HepG2 (cell line): ENCODE measurements around the gene AFDN. TPM values are rescaled to one million over a fixed set of nuclear protein-coding genes. Genes with fewer than 3 reads are reported as not detected.

Experiments used
- ATAC-seq: fragments of 200-7000 bp; cut with Tn5 transposase; 3 replicates; pipeline ENCODE4 v1.9.1; 2020; ENCODE audit warnings: mild to moderate bottlenecking, moderate library complexity
- BruUV-seq: library from RNA; stranded (reverse); fragments of 400-500 nt; replicated peaks from 2 replicates; lab custom pipeline; 2021; lab: Mats Ljungman, UMichigan
- CTCF ChIA-PET: fragments of 300-600 bp; formaldehyde crosslinking; extraction: SDS; loops from one replicate; lab custom pipeline; 2021; ENCODE audit warnings: low total read pairs, inconsistent platforms, low intra/inter-chr PET ratio; lab: Yijun Ruan, JAX
- POLR2A ChIA-PET: fragments of 350-600 bp; sonication (Branson Sonifier 250); formaldehyde crosslinking; loops from one replicate; lab custom pipeline; 2020; ENCODE audit warnings: antibody characterized with exemption, inconsistent platforms; lab: Yijun Ruan, JAX
- DNase-seq: peaks from one replicate; pipeline ENCODE4 v3.0.0-alpha.2; 2015; ENCODE audit warnings: low spot score
- FAIRE-seq: peaks from 3 replicates; lab custom pipeline; 2011; peaks lifted over from hg19 to GRCh38; lab: Jason Lieb, UNC
- H2AFZ ChIP-seq: one replicate; pipeline ENCODE4 v1.6.1; 2011; ENCODE audit warnings: low read length, inconsistent platforms
- H3K27ac ChIP-seq: fragments of 300-600 bp; 3 replicates; pipeline ENCODE4 v1.8.0; 2011; ENCODE audit warnings: mixed run types, mild to moderate bottlenecking, mixed read lengths, low read length, inconsistent platforms; ENCODE audit not compliant: insufficient read depth; ENCODE audit errors: extremely low read length
- H3K27me3 ChIP-seq, 2 experiments: fragments of 200-600 bp in 1 of 2; 2 replicates in 1 of 2; 3 replicates in 1 of 2; pipeline versions ENCODE4 v1.6.0 to v1.8.0; 2011; ENCODE audit warnings: low read length in 2 of 2, mild to moderate bottlenecking in 2 of 2, moderate library complexity in 2 of 2, inconsistent platforms in 1 of 2; ENCODE audit not compliant: insufficient read depth in 2 of 2, control insufficient read depth in 1 of 2
- H3K36me3 ChIP-seq, 2 experiments: fragments of 200-600 bp in 1 of 2; replicated peaks in 1 of 2; 2 replicates in 1 of 2; 3 replicates in 1 of 2; pipeline versions ENCODE4 v1.5.1 to v1.8.0; 2011; ENCODE audit warnings: low read length in 2 of 2, inconsistent platforms in 1 of 2; ENCODE audit not compliant: insufficient read depth in 2 of 2, control insufficient read depth in 1 of 2
- H3K4me1 ChIP-seq: 2 replicates; pipeline ENCODE4 v1.5.1; 2012; ENCODE audit warnings: low read length, inconsistent platforms; ENCODE audit not compliant: insufficient read depth
- H3K4me2 ChIP-seq: 2 replicates; pipeline ENCODE4 v1.6.0; 2011; ENCODE audit warnings: low read depth, low read length, inconsistent platforms
- H3K4me3 ChIP-seq, 3 experiments: fragments of 200-600 bp in 1 of 3; sonication (generic), shearing (Covaris generic) in 1 of 3; replicated peaks in 1 of 3; 2 replicates each; pipeline ENCODE4 v1.5.1; 2011 to 2016; ENCODE audit warnings: low read length in 3 of 3, inconsistent platforms in 2 of 3, low read depth in 2 of 3, mild to moderate bottlenecking in 2 of 3, control low read depth in 1 of 3, mixed read lengths in 1 of 3; ENCODE audit not compliant: insufficient read depth in 1 of 3
- H3K79me2 ChIP-seq: one replicate; pipeline ENCODE4 v1.6.1; 2011; ENCODE audit warnings: low read length, inconsistent platforms; ENCODE audit not compliant: insufficient read depth
- H3K9ac ChIP-seq: 2 replicates; pipeline ENCODE4 v1.6.0; 2011; ENCODE audit warnings: mild to moderate bottlenecking, low read depth, low read length, inconsistent platforms; ENCODE audit not compliant: insufficient read depth
- H3K9me3 ChIP-seq: 2 replicates; pipeline ENCODE4 v1.5.1; 2012; ENCODE audit warnings: mild to moderate bottlenecking, low read length
- H4K20me1 ChIP-seq: 2 replicates; pipeline ENCODE4 v1.6.0; 2011; ENCODE audit warnings: inconsistent platforms, mild to moderate bottlenecking, low read length, moderate library complexity; ENCODE audit not compliant: insufficient read depth
- MZF1 ChIP-seq: sonication (generic); formaldehyde crosslinking; IDR thresholded peaks from 2 replicates; pipeline ENCODE4 v1.8.1; 2023; ENCODE audit warnings: mild to moderate bottlenecking, missing genetic modification reagents, borderline replicate concordance
- SPEN ChIP-seq: sonication (generic); formaldehyde crosslinking; IDR thresholded peaks from 2 replicates; pipeline ENCODE4 v1.5.1; 2020; ENCODE audit warnings: low read depth, mild to moderate bottlenecking, missing genetic modification reagents
- TOE1 ChIP-seq: sonication (generic); formaldehyde crosslinking; IDR thresholded peaks from 2 replicates; pipeline ENCODE4 v1.4.0; 2020; ENCODE audit warnings: mild to moderate bottlenecking, missing genetic modification reagents
- ZFAT ChIP-seq: sonication (generic); formaldehyde crosslinking; conservative IDR thresholded peaks from 2 replicates; pipeline ENCODE4 v1.8.1; 2023; ENCODE audit warnings: missing genetic modification reagents, inconsistent platforms
- ZNF792 ChIP-seq: IDR thresholded peaks from 2 replicates; pipeline ENCODE4 v1.6.1; 2016
- WGBS: methylation state at CpG from one replicate; pipeline ENCODE4 v1.1.6; 2017; ENCODE audit warnings: low lambda C conversion rate; 5-methylcytosine and 5-hydroxymethylcytosine counted together
- in situ Hi-C: cut with HindIII; loops from 2 replicates; pipeline ENCODE4 v1.10.0; 2017; ENCODE audit warnings: low pct_unique_long_range_greater_than_20kb; ENCODE audit not compliant: extremely low pct_ligation_motif_present
- intact Hi-C: fragments of 100-400 bp; cut with micrococcal nuclease; formaldehyde crosslinking; loops from one replicate; pipeline ENCODE4 v1.10.0; 2022; ENCODE audit not compliant: unreplicated experiment
- polyA plus RNA-seq, 8 experiments: library from polyadenylated mRNA; depleted of rRNA in 3 of 8; stranded (reverse) in 7 of 8; unstranded in 1 of 8; fragments of >200 nt; fragmentation: Illumina TruSeq in 4 of 8; extraction: Trizol in 4 of 8; gene quantifications; 2 replicates each; pipeline versions ENCODE4 v1.2.1 to v1.2.3, GENCODE V29; 2011 to 2016; ENCODE audit warnings: low read depth in 4 of 8, missing spikeins in 1 of 8, mixed read lengths in 1 of 8; ENCODE audit not compliant: insufficient read depth in 1 of 8
- total RNA-seq, 5 experiments: library from RNA; depleted of rRNA; stranded (reverse); fragments of >200 nt; fragmentation: Illumina TruSeq; extraction: Trizol; gene quantifications; 2 replicates each; pipeline ENCODE4 v1.2.3, GENCODE V29; 2016; ENCODE audit warnings: low read depth in 1 of 5
- TF ChIP-seq, protein P1 (sequence below): sonication (generic); formaldehyde crosslinking; conservative IDR thresholded peaks from 2 replicates; pipeline ENCODE4 v1.5.0; 2020; ENCODE audit warnings: missing genetic modification reagents
- TF ChIP-seq, protein P2 (sequence below), 2 experiments: IDR thresholded peaks; 2 replicates each; pipeline ENCODE4 v1.6.1; 2011 to 2012; ENCODE audit warnings: low read length in 2 of 2, borderline replicate concordance in 1 of 2, low read depth in 1 of 2, mild to moderate bottlenecking in 1 of 2, moderate library complexity in 1 of 2
- TF ChIP-seq, protein P3 (sequence below), 2 experiments: sonication (generic) in 1 of 2; formaldehyde crosslinking in 1 of 2; IDR thresholded peaks; 2 replicates each; pipeline versions ENCODE4 v1.4.0 to v1.6.1; 2018 to 2020; ENCODE audit warnings: missing genetic modification reagents in 2 of 2, borderline replicate concordance in 1 of 2, low read depth in 1 of 2, mild to moderate bottlenecking in 1 of 2, missing biosample characterization in 1 of 2

AFDN gene
- total and polyA plus RNA-seq, 2 of the 13 experiments (the other 11 are each of a cell fraction or from before 2014, with no cell fraction given), result 136 to 151 TPM

DNA sequence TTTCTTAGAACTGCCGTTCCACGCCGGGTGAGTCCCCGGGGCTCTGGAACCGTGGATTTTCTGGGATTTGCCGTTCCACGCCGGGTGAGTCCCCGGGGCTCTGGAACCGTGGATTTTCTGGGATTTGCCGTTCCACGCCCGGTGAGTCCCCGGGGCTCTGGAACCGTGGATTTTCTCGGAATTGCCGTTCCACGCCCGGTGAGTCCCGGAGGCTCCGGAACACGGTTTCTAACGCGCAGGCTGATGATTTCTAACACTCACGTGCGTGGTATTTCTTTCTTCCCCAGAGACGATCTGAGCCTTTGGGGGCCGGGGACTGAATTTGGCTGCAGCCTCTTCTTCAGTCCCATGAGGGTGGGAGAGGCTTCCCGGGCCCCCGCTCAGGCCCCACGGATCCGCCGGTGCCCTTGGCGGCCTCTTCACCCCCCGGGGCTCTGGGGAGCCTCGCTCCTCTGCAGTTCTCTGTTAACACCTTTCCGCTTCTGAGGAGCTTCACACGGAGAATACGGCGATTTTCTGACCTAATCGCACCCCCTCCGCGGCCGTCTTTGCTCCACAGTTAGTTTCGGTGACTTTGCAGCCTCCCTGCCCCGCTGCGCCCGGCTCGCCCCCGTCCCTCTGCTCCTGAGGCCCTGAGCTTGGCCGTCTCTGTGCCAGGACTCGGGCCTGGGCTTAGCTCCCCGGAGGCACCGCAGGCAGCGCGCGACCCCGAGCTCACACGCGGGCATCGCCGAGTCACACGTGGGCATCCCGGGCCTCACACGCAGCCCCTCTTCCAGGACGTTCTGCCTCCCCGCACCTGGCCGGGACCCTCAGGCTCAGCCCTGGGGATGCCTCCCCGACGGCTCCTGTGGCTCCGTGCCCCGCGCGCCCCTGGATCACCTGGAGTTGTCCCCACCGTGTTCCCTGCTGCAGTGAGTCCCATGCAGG, 163.6 kb downstream of the AFDN start:
- 78% methylated on average over 69 of the region's 75 CpGs for WGBS
- no peak for FAIRE-seq
- TF ChIP-seq, protein P1, sequence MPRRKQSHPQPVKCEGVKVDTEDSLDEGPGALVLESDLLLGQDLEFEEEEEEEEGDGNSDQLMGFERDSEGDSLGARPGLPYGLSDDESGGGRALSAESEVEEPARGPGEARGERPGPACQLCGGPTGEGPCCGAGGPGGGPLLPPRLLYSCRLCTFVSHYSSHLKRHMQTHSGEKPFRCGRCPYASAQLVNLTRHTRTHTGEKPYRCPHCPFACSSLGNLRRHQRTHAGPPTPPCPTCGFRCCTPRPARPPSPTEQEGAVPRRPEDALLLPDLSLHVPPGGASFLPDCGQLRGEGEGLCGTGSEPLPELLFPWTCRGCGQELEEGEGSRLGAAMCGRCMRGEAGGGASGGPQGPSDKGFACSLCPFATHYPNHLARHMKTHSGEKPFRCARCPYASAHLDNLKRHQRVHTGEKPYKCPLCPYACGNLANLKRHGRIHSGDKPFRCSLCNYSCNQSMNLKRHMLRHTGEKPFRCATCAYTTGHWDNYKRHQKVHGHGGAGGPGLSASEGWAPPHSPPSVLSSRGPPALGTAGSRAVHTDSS (CRISPR knock-in tag), result no peak
- no peak for TF ChIP-seq SPEN (CRISPR knock-in tag)
- no peak for TF ChIP-seq ZNF792 (CRISPR knock-in tag)
- TF ChIP-seq, protein P2, sequence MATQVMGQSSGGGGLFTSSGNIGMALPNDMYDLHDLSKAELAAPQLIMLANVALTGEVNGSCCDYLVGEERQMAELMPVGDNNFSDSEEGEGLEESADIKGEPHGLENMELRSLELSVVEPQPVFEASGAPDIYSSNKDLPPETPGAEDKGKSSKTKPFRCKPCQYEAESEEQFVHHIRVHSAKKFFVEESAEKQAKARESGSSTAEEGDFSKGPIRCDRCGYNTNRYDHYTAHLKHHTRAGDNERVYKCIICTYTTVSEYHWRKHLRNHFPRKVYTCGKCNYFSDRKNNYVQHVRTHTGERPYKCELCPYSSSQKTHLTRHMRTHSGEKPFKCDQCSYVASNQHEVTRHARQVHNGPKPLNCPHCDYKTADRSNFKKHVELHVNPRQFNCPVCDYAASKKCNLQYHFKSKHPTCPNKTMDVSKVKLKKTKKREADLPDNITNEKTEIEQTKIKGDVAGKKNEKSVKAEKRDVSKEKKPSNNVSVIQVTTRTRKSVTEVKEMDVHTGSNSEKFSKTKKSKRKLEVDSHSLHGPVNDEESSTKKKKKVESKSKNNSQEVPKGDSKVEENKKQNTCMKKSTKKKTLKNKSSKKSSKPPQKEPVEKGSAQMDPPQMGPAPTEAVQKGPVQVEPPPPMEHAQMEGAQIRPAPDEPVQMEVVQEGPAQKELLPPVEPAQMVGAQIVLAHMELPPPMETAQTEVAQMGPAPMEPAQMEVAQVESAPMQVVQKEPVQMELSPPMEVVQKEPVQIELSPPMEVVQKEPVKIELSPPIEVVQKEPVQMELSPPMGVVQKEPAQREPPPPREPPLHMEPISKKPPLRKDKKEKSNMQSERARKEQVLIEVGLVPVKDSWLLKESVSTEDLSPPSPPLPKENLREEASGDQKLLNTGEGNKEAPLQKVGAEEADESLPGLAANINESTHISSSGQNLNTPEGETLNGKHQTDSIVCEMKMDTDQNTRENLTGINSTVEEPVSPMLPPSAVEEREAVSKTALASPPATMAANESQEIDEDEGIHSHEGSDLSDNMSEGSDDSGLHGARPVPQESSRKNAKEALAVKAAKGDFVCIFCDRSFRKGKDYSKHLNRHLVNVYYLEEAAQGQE (IDR thresholded peaks at IDR 0.05; ENCODE audit: borderline replicate concordance in 1 of 2, low read depth in 1 of 2, low read length in 2 of 2), result no peak
- TF ChIP-seq TOE1, result no peak
- no peak for TF ChIP-seq MZF1
- TF ChIP-seq ZFAT (CRISPR knock-in tag), result no peak
- TF ChIP-seq, protein P3, sequence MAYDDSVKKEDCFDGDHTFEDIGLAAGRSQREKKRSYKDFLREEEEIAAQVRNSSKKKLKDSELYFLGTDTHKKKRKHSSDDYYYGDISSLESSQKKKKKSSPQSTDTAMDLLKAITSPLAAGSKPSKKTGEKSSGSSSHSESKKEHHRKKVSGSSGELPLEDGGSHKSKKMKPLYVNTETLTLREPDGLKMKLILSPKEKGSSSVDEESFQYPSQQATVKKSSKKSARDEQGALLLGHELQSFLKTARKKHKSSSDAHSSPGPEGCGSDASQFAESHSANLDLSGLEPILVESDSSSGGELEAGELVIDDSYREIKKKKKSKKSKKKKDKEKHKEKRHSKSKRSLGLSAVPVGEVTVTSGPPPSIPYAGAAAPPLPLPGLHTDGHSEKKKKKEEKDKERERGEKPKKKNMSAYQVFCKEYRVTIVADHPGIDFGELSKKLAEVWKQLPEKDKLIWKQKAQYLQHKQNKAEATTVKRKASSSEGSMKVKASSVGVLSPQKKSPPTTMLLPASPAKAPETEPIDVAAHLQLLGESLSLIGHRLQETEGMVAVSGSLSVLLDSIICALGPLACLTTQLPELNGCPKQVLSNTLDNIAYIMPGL (CRISPR knock-in tag; IDR thresholded peaks at IDR 0.05; ENCODE audit: borderline replicate concordance in 1 of 2, low read depth in 1 of 2), result no peak
- Histone ChIP-seq H3K36me3 (no peaks in the 10 kb centered on the region), H3K4me3 (no peak overlapping the region), H3K4me1 (no peaks in the 10 kb centered on the region), H3K4me2 (no peak overlapping the region), H3K9ac (no peak overlapping the region), H2AFZ (no peak overlapping the region), H4K20me1 (no peaks in the 10 kb centered on the region), H3K27ac (no peak overlapping the region), H3K9me3 (no peaks in the 10 kb centered on the region), H3K79me2 (no peaks in the 10 kb centered on the region), H3K27me3 (peaks cover 4 to 35% of the 10 kb centered on the region in 2 experiments; a peak in 3 of 5 replicates)
- no peak for ATAC-seq
- DNase-seq, result no peak
- ChIA-PET CTCF (no interaction called here), POLR2A (no interaction called here)
- no TSS peak for BruUV-seq
- intact Hi-C loops (no loop called here), in situ Hi-C loops (no loop called here)
